RPMI7951 (cell line): ENCODE results near the gene SRSF4. TPM values are rescaled to one million over a fixed set of nuclear protein-coding genes. Genes with fewer than 3 reads are reported as not detected.
"Not testable (repeated sequence)": the region's sequence is repeated elsewhere in the genome, so short reads cannot be mapped to it uniquely, and the experiment has no call there.

Experiments used
- DNase-seq: peaks from one replicate; pipeline ENCODE4 v3.0.0-alpha.2; 2012; ENCODE audit warnings: low read depth
- total RNA-seq: library from RNA; depleted of rRNA; stranded (reverse); fragments of >200 nt; shearing (Covaris generic); gene quantifications from 2 replicates; pipeline ENCODE4 v1.2.3, GENCODE V29; 2014

The SRSF4 gene
- total RNA-seq, 1 experiment from 2014 or later: 48.1 TPM

GRCh38 chr1:29162476-29163138 is 19.1 kb downstream of the SRSF4 start:
- DNase-seq: no peak

- DNase-seq: no peak
These were observed 19.7 kb downstream of the SRSF4 start for GRCh38 chr1:29162025-29162424.

GRCh38 chr1:29159773-29160172 is 21.9 kb downstream of the SRSF4 start:
- DNase-seq: no peak

- no peak for DNase-seq
These were observed 24.5 kb downstream of the SRSF4 start for GRCh38 chr1:29157269-29157601.

- DNase-seq: peak; percentile 15
These were observed 25.0 kb downstream of the SRSF4 start for GRCh38 chr1:29156543-29157268.

- DNase-seq: no peak
These were observed 29.5 kb downstream of the SRSF4 start for GRCh38 chr1:29152046-29152805.

GRCh38 chr1:29150346-29150745 is 31.4 kb downstream of the SRSF4 start:
- DNase-seq: not testable (repeated sequence)

- no peak for DNase-seq
These were observed 32.8 kb downstream of the SRSF4 start for GRCh38 chr1:29148656-29149491.

GRCh38 chr1:29145739-29146437 is 35.8 kb downstream of the SRSF4 start:
- DNase-seq: peak; percentile 77

GRCh38 chr1:29144178-29144577 is 37.5 kb downstream of the SRSF4 start:
- DNase-seq: no peak

GRCh38 chr1:29142714-29143113 is 39.0 kb downstream of the SRSF4 start:
- DNase-seq: no peak

- DNase-seq: peak; percentile 45
These were observed 45.2 kb downstream of the SRSF4 start for GRCh38 chr1:29136391-29136915.

- DNase-seq: no peak
These were observed 47.0 kb downstream of the SRSF4 start for GRCh38 chr1:29134695-29135028.

GRCh38 chr1:29133861-29134694 is 47.6 kb downstream of the SRSF4 start:
- DNase-seq: no peak

- not testable (repeated sequence) for DNase-seq
These were observed 50.6 kb downstream of the SRSF4 start for GRCh38 chr1:29131056-29131455.

GRCh38 chr1:29129916-29130315 is 51.8 kb downstream of the SRSF4 start:
- peak; percentile 75 for DNase-seq

GRCh38 chr1:29128739-29129138 is 53.0 kb downstream of the SRSF4 start:
- no peak for DNase-seq

GRCh38 chr1:29126198-29126597 is 55.5 kb downstream of the SRSF4 start:
- no peak for DNase-seq

- DNase-seq: no peak
These were observed 55.9 kb downstream of the SRSF4 start for GRCh38 chr1:29125788-29126187.

- DNase-seq: no peak
These were observed 56.5 kb downstream of the SRSF4 start for GRCh38 chr1:29125237-29125641.
